ENCODE data around the gene HADH. TPM values are rescaled to one million over a fixed set of nuclear protein-coding genes. Genes with fewer than 3 reads are reported as not detected.

HADH gene
- total RNA-seq, 1 experiment from 2014 or later = 26.2 TPM

GRCh38 chr4:108003982-108004515, 14.4 kb downstream of the HADH start:
- CTCF ChIA-PET = interaction anchor here (0.9 to 1.2 kb wide), 2 partner anchors 10 to 15 kb away, joined by 3 to 5 read pairs; no protein-coding TSS in a partner anchor
- POLR2A ChIA-PET = no interaction called here
- H3K27me3 Mint-ChIP-seq (ENCODE audit: insufficient read depth, unreplicated experiment) = no peaks in the 10 kb centered on the region

GRCh38 chr4:108004646-108005045, 15.0 kb downstream of the HADH start:
- Mint-ChIP-seq H3K4me3 (ENCODE audit: unreplicated experiment) (no peak overlapping the region), H3K36me3 (ENCODE audit: insufficient read depth, unreplicated experiment) (peaks cover 13% of the 10 kb centered on the region), H3K27ac (ENCODE audit: low read depth, unreplicated experiment) (no peak overlapping the region), H3K4me1 (ENCODE audit: insufficient read depth, unreplicated experiment) (peaks cover 31% of the 10 kb centered on the region), H3K9me3 (ENCODE audit: unreplicated experiment) (peaks cover 7% of the 10 kb centered on the region), H3K27me3 (ENCODE audit: insufficient read depth, unreplicated experiment) (no peaks in the 10 kb centered on the region)
- intact Hi-C loops (cut with micrococcal nuclease) = no loop called here
- TF ChIP-seq CTCF (IDR thresholded peaks at IDR 0.05; ENCODE audit: unreplicated experiment) = no peak
- POLR2A ChIA-PET = interaction anchor here (0.7 kb wide), 1 partner anchor 23 kb away, joined by 4 read pairs; no protein-coding TSS in a partner anchor
- no TSS peak for BruUV-seq (replicated peaks)
- no peak for DNase-seq (ENCODE audit: unreplicated experiment)
- CTCF ChIA-PET = interaction anchor here (0.6 to 1.2 kb wide), 3 partner anchors 9 to 246 kb away, joined by 3 to 5 read pairs (median 3); no protein-coding TSS in a partner anchor

More at GRCh38 chr4:108003982-108004515, 14.4 kb downstream of the HADH start:
- peaks cover 7% of the 10 kb centered on the region for H3K9me3 Mint-ChIP-seq (ENCODE audit: unreplicated experiment)
- intact Hi-C loops (cut with micrococcal nuclease) = no loop called here
- DNase-seq (ENCODE audit: unreplicated experiment) = no peak
- H3K4me1 Mint-ChIP-seq (ENCODE audit: insufficient read depth, unreplicated experiment) = peaks cover 32% of the 10 kb centered on the region
- peaks cover 19% of the 10 kb centered on the region for H3K36me3 Mint-ChIP-seq (ENCODE audit: insufficient read depth, unreplicated experiment)
- H3K4me3 Mint-ChIP-seq (ENCODE audit: unreplicated experiment) = no peak overlapping the region
- no peak overlapping the region for H3K27ac Mint-ChIP-seq (ENCODE audit: low read depth, unreplicated experiment)
- no peak for TF ChIP-seq CTCF (IDR thresholded peaks at IDR 0.05; ENCODE audit: unreplicated experiment)
- BruUV-seq (replicated peaks) = no TSS peak

- CTCF ChIA-PET = interaction anchor here (0.7 kb wide), 1 partner anchor 233 kb away, joined by 3 read pairs; no protein-coding TSS in a partner anchor
These were observed 16.1 kb downstream of the HADH start for GRCh38 chr4:108005807-108006206.

GRCh38 chr4:108006361-108006760, 16.7 kb downstream of the HADH start:
- intact Hi-C loops (cut with micrococcal nuclease) = no loop called here

More at GRCh38 chr4:108005807-108006206, 16.1 kb downstream of the HADH start:
- POLR2A ChIA-PET = interaction anchor here (0.7 to 1.3 kb wide), 2 partner anchors 16 to 76 kb away, joined by 3 read pairs; partner anchors contain the start of gene HADH
- no peak overlapping the region for H3K4me3 Mint-ChIP-seq (ENCODE audit: unreplicated experiment)
- peaks cover 19% of the 10 kb centered on the region for H3K4me1 Mint-ChIP-seq (ENCODE audit: insufficient read depth, unreplicated experiment)
- peaks cover under 1% of the 10 kb centered on the region for H3K9me3 Mint-ChIP-seq (ENCODE audit: unreplicated experiment)
- peaks cover 10% of the 10 kb centered on the region for H3K36me3 Mint-ChIP-seq (ENCODE audit: insufficient read depth, unreplicated experiment)
- no peak for DNase-seq (ENCODE audit: unreplicated experiment)
- intact Hi-C loops (cut with micrococcal nuclease) = no loop called here
- no TSS peak for BruUV-seq (replicated peaks)
- H3K27me3 Mint-ChIP-seq (ENCODE audit: insufficient read depth, unreplicated experiment) = no peaks in the 10 kb centered on the region
- H3K27ac Mint-ChIP-seq (ENCODE audit: low read depth, unreplicated experiment) = no peak overlapping the region
- TF ChIP-seq CTCF (IDR thresholded peaks at IDR 0.05; ENCODE audit: unreplicated experiment) = no peak

More at GRCh38 chr4:108006361-108006760, 16.7 kb downstream of the HADH start:
- Mint-ChIP-seq H3K27me3 (ENCODE audit: insufficient read depth, unreplicated experiment) (no peaks in the 10 kb centered on the region), H3K4me3 (ENCODE audit: unreplicated experiment) (no peak overlapping the region), H3K9me3 (ENCODE audit: unreplicated experiment) (no peaks in the 10 kb centered on the region), H3K36me3 (ENCODE audit: insufficient read depth, unreplicated experiment) (peaks cover 15% of the 10 kb centered on the region), H3K27ac (ENCODE audit: low read depth, unreplicated experiment) (no peak overlapping the region), H3K4me1 (ENCODE audit: insufficient read depth, unreplicated experiment) (peaks cover 14% of the 10 kb centered on the region)
- TF ChIP-seq CTCF (IDR thresholded peaks at IDR 0.05; ENCODE audit: unreplicated experiment) = no peak
- no TSS peak for BruUV-seq (replicated peaks)
- no peak for DNase-seq (ENCODE audit: unreplicated experiment)
- ChIA-PET POLR2A (interaction anchor here (1.3 kb wide), 1 partner anchor 76 kb away, joined by 3 read pairs; no protein-coding TSS in a partner anchor), CTCF (no interaction called here)

Data from MCF 10A (cell line).